ENCODE measurements around the gene H2BW1. TPM values are rescaled to one million over a fixed set of nuclear protein-coding genes. Genes with fewer than 3 reads are reported as not detected.
"Not testable (repeated sequence)": the region's sequence is repeated elsewhere in the genome, so short reads cannot be mapped to it uniquely, and the experiment has no call there.

The H2BW1 gene
- total and polyA plus RNA-seq, 3 experiments from 2014 or later, result not detected

- H3K4me3 Mint-ChIP-seq; POLR2A ChIA-PET; H3K4me3 ChIP-seq (ENCODE audit: low read length); H3K4me1 ChIP-seq (ENCODE audit: insufficient read depth, low read length); H3K36me3 Mint-ChIP-seq; H3K36me3 ChIP-seq (ENCODE audit: insufficient read depth, low read length); H3K27me3 Mint-ChIP-seq; H3K9me3 ChIP-seq (ENCODE audit: low read length); H3K4me1 Mint-ChIP-seq; H3K27me3 ChIP-seq (ENCODE audit: insufficient read depth, low read length, poor library complexity, severe bottlenecking); H3K27ac Mint-ChIP-seq; CTCF ChIA-PET; H3K9me3 Mint-ChIP-seq; DNase-seq; H3K27ac ChIP-seq (ENCODE audit: low read depth, low read length): not testable (repeated sequence)
Measured at GRCh38 chrX:104015576-104015975, 2.1 kb upstream of the H2BW1 start.

- H3K4me1 ChIP-seq (ENCODE audit: insufficient read depth, low read length), result no peaks in the 10 kb centered on the region
- Mint-ChIP-seq H3K9me3 (no peaks in the 10 kb centered on the region), H3K4me3 (no peak overlapping the region), H3K27ac (no peak overlapping the region), H3K4me1 (no peaks in the 10 kb centered on the region), H3K36me3 (no peaks in the 10 kb centered on the region), H3K27me3 (peaks cover 5 to 7% of the 10 kb centered on the region in 2 donors)
- ChIA-PET POLR2A (no interaction called here), CTCF (no interaction called here)
- H3K4me3 ChIP-seq (ENCODE audit: low read length), result no peak overlapping the region
- H3K27ac ChIP-seq (ENCODE audit: low read depth, low read length), result no peak overlapping the region
- H3K9me3 ChIP-seq (ENCODE audit: low read length), result no peaks in the 10 kb centered on the region
- H3K36me3 ChIP-seq (ENCODE audit: insufficient read depth, low read length), result no peaks in the 10 kb centered on the region
- no peaks in the 10 kb centered on the region for H3K27me3 ChIP-seq (ENCODE audit: insufficient read depth, low read length, poor library complexity, severe bottlenecking)
- no peak for DNase-seq
Measured at GRCh38 chrX:104013158-104013557, 350 bp downstream of the H2BW1 start.

DNA sequence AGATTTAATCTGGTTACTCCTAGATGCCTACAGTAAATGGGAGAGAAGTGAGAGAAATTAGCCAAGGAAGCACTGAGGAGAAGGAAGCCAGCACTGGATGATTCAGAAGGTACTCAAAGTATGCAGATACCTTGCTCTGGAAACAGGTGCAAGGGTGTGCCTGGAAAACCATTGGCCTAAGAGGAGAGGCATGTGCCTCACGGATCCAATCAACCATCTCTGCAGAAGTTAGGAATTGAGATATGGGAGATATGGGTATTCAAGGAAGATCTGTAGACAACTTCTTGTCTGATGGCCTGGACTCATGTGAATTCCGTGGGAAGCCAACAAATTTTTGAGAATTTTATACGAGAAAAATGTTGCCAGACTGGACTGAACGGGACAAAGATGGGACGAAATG, 4.7 kb downstream of the H2BW1 start:
- H3K4me1 Mint-ChIP-seq, result no peaks in the 10 kb centered on the region
- H3K4me3 Mint-ChIP-seq, result no peak overlapping the region
- peaks cover 5% of the 10 kb centered on the region in 2 donors for H3K27me3 Mint-ChIP-seq
- no peak overlapping the region for H3K27ac ChIP-seq (ENCODE audit: low read depth, low read length)
- no peak overlapping the region for H3K4me3 ChIP-seq (ENCODE audit: low read length)
- ChIA-PET CTCF (no interaction called here), POLR2A (no interaction called here)
- no peaks in the 10 kb centered on the region for H3K36me3 ChIP-seq (ENCODE audit: insufficient read depth, low read length)
- H3K9me3 ChIP-seq (ENCODE audit: low read length), result no peaks in the 10 kb centered on the region
- no peaks in the 10 kb centered on the region for H3K36me3 Mint-ChIP-seq
- H3K9me3 Mint-ChIP-seq, result no peaks in the 10 kb centered on the region
- H3K27me3 ChIP-seq (ENCODE audit: insufficient read depth, low read length, poor library complexity, severe bottlenecking), result no peaks in the 10 kb centered on the region
- no peak for DNase-seq
- H3K27ac Mint-ChIP-seq, result no peak overlapping the region
- no peaks in the 10 kb centered on the region for H3K4me1 ChIP-seq (ENCODE audit: insufficient read depth, low read length)

GRCh38 chrX:103999234-103999633, 14.3 kb downstream of the H2BW1 start:
- Histone ChIP-seq H3K9me3 (ENCODE audit: low read length) (no peaks in the 10 kb centered on the region), H3K4me1 (ENCODE audit: insufficient read depth, low read length) (no peaks in the 10 kb centered on the region), H3K27me3 (ENCODE audit: insufficient read depth, low read length, poor library complexity, severe bottlenecking) (no peaks in the 10 kb centered on the region), H3K36me3 (ENCODE audit: insufficient read depth, low read length) (no peaks in the 10 kb centered on the region), H3K4me3 (ENCODE audit: low read length) (no peak overlapping the region), H3K27ac (ENCODE audit: low read depth, low read length) (no peak overlapping the region)
- H3K27ac Mint-ChIP-seq, result no peak overlapping the region
- H3K4me1 Mint-ChIP-seq, result no peaks in the 10 kb centered on the region
- H3K4me3 Mint-ChIP-seq, result no peak overlapping the region
- CTCF ChIA-PET, result no interaction called here
- no peak for DNase-seq
- POLR2A ChIA-PET, result no interaction called here
- peaks cover 2% of the 10 kb centered on the region in 2 donors for H3K27me3 Mint-ChIP-seq
- H3K9me3 Mint-ChIP-seq, result peaks cover 0 to 1% (median 0%) of the 10 kb centered on the region in 5 donors
- no peaks in the 10 kb centered on the region for H3K36me3 Mint-ChIP-seq

DNA sequence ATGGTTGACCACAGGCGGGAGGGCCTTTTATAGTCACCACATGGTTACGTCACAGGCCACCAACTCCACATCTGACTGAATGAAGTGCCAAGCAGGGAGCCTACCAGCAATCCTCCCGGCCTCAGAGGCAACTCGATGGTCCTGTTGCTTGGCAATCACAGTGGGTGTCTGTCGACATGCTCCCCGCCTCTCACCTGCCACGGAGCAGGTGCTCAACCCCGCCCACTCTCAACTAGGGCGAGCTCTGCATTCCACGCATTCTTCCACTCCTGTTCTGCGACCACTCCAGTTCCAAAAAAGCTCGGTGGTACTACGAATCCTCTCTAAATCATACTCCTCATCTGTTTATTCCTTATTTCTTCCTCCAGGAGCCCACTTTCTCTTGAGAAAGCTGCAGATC, 30.0 kb downstream of the H2BW1 start:
- H3K27ac ChIP-seq (ENCODE audit: low read depth, low read length); POLR2A ChIA-PET; DNase-seq; H3K4me1 Mint-ChIP-seq; H3K4me3 ChIP-seq (ENCODE audit: low read length); H3K9me3 Mint-ChIP-seq; H3K27me3 ChIP-seq (ENCODE audit: insufficient read depth, low read length, poor library complexity, severe bottlenecking); H3K4me3 Mint-ChIP-seq; H3K9me3 ChIP-seq (ENCODE audit: low read length); H3K4me1 ChIP-seq (ENCODE audit: insufficient read depth, low read length); H3K27ac Mint-ChIP-seq; H3K27me3 Mint-ChIP-seq; H3K36me3 ChIP-seq (ENCODE audit: insufficient read depth, low read length); CTCF ChIA-PET; H3K36me3 Mint-ChIP-seq: not testable (repeated sequence)

DNA sequence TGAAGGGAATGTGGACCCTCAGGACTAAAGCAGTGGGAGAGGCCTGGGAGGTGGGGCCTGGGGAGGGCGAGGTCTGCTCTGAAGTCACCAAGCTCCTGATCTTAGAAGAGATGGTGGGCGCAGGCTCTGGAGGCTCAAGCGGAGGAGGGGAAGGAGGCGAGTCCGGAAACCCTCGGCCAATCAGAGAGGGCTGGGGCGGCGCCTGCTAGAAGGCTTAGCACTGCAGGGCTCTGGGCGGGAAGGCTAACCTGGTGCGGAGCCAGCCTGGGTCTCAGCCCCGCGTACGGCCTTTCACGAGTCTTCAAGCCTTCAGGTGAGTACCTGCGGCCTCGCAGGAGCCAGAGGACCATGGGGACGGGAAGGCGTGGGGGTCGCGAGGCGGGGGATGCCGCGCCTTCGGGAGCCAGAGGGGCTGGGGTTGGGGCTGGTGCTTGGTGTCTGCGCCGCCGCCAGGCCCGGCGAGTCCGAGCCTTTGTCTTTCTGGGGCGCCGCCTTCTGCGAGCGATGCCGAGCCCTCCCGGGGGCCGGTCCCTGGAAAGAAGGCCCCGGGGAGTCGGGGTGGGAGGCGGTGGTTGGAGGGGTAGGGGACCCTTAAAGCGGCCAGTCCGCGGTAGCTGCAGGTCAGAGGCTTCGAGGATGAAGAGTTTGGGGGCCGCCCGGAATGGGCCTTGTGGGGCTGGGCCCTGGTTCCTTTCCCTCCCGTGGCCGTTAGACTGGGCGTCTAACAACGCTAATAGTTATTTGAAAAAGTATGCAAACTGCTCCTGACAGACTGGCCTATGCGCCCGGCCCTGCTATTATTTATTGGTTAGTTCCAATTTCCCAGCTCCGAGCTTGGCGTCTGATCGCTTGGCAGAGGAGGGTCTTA, 50.9 kb downstream of the H2BW1 start, which contains the start of gene TMSB15B:
Gene TMSB15B, plus strand, starts transcription at position 217 of the 868 bp plus-strand sequence.
- H3K27ac Mint-ChIP-seq; H3K36me3 ChIP-seq (ENCODE audit: insufficient read depth, low read length); CTCF ChIA-PET; H3K9me3 ChIP-seq (ENCODE audit: low read length); H3K27me3 Mint-ChIP-seq; H3K4me3 Mint-ChIP-seq; H3K4me3 ChIP-seq (ENCODE audit: low read length); H3K4me1 Mint-ChIP-seq; H3K27ac ChIP-seq (ENCODE audit: low read depth, low read length); DNase-seq; POLR2A ChIA-PET; H3K27me3 ChIP-seq (ENCODE audit: insufficient read depth, low read length, poor library complexity, severe bottlenecking); H3K36me3 Mint-ChIP-seq; H3K9me3 Mint-ChIP-seq; H3K4me1 ChIP-seq (ENCODE audit: insufficient read depth, low read length): not testable (repeated sequence)

Other genes starting within 250 kb of the H2BW1 start
- not detected for gene PLP1, start 236.9 kb downstream of the H2BW1 start, total RNA-seq
- gene PLP1, start 236.9 kb downstream of the H2BW1 start, polyA plus RNA-seq, result not detected
- under 1 TPM; 0.35 to 0.44 TPM for gene RAB9B, start 181.5 kb downstream of the H2BW1 start, total RNA-seq
- gene RAB9B, start 181.5 kb downstream of the H2BW1 start, polyA plus RNA-seq, result 0.22 TPM
- 1 to 10 TPM; 6.2 to 6.7 TPM for gene TMSB15B, start 51.1 kb downstream of the H2BW1 start, total RNA-seq
- gene TMSB15B, start 51.1 kb downstream of the H2BW1 start, polyA plus RNA-seq, result 4.9 TPM
- not detected for gene H2BW2, start 26.2 kb upstream of the H2BW1 start, total RNA-seq
- gene H2BW2, start 26.2 kb upstream of the H2BW1 start, polyA plus RNA-seq, result not detected
- 1 to 10 TPM; 2.1 to 3.3 TPM for gene TMSB15C, start 62.5 kb upstream of the H2BW1 start, total RNA-seq
- gene TMSB15C, start 62.5 kb upstream of the H2BW1 start, polyA plus RNA-seq, result 0.93 TPM
- gene ZCCHC18, start 98.8 kb upstream of the H2BW1 start, total RNA-seq, result 1 to 10 TPM; 2.9 to 3.1 TPM
- 7.0 TPM for gene ZCCHC18, start 98.8 kb upstream of the H2BW1 start, polyA plus RNA-seq
- 1 to 10 TPM; 6.8 to 8.5 TPM for gene SLC25A53, start 143.3 kb upstream of the H2BW1 start, total RNA-seq
- gene SLC25A53, start 143.3 kb upstream of the H2BW1 start, polyA plus RNA-seq, result 9.5 TPM
- gene FAM199X, start 152.7 kb upstream of the H2BW1 start, total RNA-seq, result 10 to 100 TPM; 10.2 to 10.7 TPM
- gene FAM199X, start 152.7 kb upstream of the H2BW1 start, polyA plus RNA-seq, result 8.6 TPM
- gene ESX1, start 241.2 kb upstream of the H2BW1 start, total RNA-seq, result not detected
- not detected for gene ESX1, start 241.2 kb upstream of the H2BW1 start, polyA plus RNA-seq